Endodermal cell (in vitro differentiated cells): ENCODE results near the gene SEMA3D. TPM values are rescaled to one million over a fixed set of nuclear protein-coding genes. Genes with fewer than 3 reads are reported as not detected.

Experiments used
- DNase-seq: peaks from one replicate; pipeline ENCODE4 v3.0.0-alpha.2; 2017
- H3K27ac ChIP-seq: 2 replicates; pipeline ENCODE4 v1.5.1; 2013; ENCODE audit warnings: mild to moderate bottlenecking, low read depth, low read length, moderate library complexity
- H3K27me3 ChIP-seq: 2 replicates; pipeline ENCODE4 v1.6.1; 2013; ENCODE audit warnings: mild to moderate bottlenecking, low read length, moderate library complexity; ENCODE audit not compliant: insufficient read depth, control insufficient read depth, poor library complexity, severe bottlenecking
- H3K36me3 ChIP-seq: 2 replicates; pipeline ENCODE4 v1.7.0; 2013; ENCODE audit warnings: mild to moderate bottlenecking, low read length, moderate library complexity; ENCODE audit not compliant: control insufficient read depth, insufficient read depth
- H3K4me1 ChIP-seq: one replicate; pipeline ENCODE4 v1.7.0; 2013; ENCODE audit warnings: low read length; ENCODE audit not compliant: control insufficient read depth, insufficient read depth
- H3K4me3 ChIP-seq: 2 replicates; pipeline ENCODE4 v1.5.1; 2013; ENCODE audit warnings: mild to moderate bottlenecking, low read length, moderate library complexity
- H3K9ac ChIP-seq: 2 replicates; pipeline ENCODE4 v1.6.1; 2013; ENCODE audit warnings: mild to moderate bottlenecking, low read length, moderate library complexity; ENCODE audit not compliant: poor library complexity, severe bottlenecking; ENCODE audit errors: extremely low read depth
- H3K9me3 ChIP-seq: 2 replicates; pipeline ENCODE4 v1.6.1; 2013; ENCODE audit warnings: mild to moderate bottlenecking, low read length, moderate library complexity; ENCODE audit not compliant: control insufficient read depth
- H3K27ac Mint-ChIP-seq: 2 replicates; pipeline ENCODE4 v1.8.0; 2020; ENCODE audit warnings: mixed read lengths
- H3K27me3 Mint-ChIP-seq: 2 replicates; pipeline ENCODE4 v1.8.0; 2021; ENCODE audit warnings: mild to moderate bottlenecking, mixed read lengths; ENCODE audit not compliant: insufficient read depth
- H3K36me3 Mint-ChIP-seq: 2 replicates; pipeline ENCODE4 v1.8.0; 2020; ENCODE audit warnings: low read depth, mixed read lengths
- H3K4me1 Mint-ChIP-seq: 2 replicates; pipeline ENCODE4 v1.8.0; 2020; ENCODE audit warnings: mixed read lengths
- H3K4me3 Mint-ChIP-seq: 2 replicates; pipeline ENCODE4 v1.8.0; 2020; ENCODE audit warnings: mild to moderate bottlenecking, moderate library complexity, mixed read lengths
- H3K9me3 Mint-ChIP-seq: 2 replicates; pipeline ENCODE4 v1.8.0; 2020; ENCODE audit warnings: mild to moderate bottlenecking, mixed read lengths
- CTCF ChIP-seq: fragments of 200-600 bp; sonication (generic); conservative IDR thresholded peaks from 2 replicates; pipeline ENCODE4 v1.5.0; 2021; ENCODE audit warnings: antibody characterized with exemption, mild to moderate bottlenecking
- WGBS, 2 experiments: methylation state at CpG; one replicate each; pipeline versions ENCODE4 v1.1.5 to v1.1.7; 2013; ENCODE audit warnings: missing lambda C conversion rate in 2 of 2, mixed read lengths in 1 of 2; ENCODE audit not compliant: insufficient coverage in 1 of 2, insufficient read length in 1 of 2; 5-methylcytosine and 5-hydroxymethylcytosine counted together
- total RNA-seq, 2 donors: library from RNA; stranded (reverse); fragmentation: NEBNext Ultra II Directional in 1 of 2; extraction: Animal tissue kit (Norgen Biotek cat#: 25700) in 1 of 2; gene quantifications; 2 replicates in 1 of 2; 3 replicates in 1 of 2; pipeline ENCODE4 v1.2.1, GENCODE V29; 2021

SEMA3D gene
- total RNA-seq, 2 donors from 2014 or later: 6.5 to 13.9 TPM

- DNase-seq: no peak
- peaks cover 26% of the 10 kb centered on the region for H3K9me3 ChIP-seq
- Mint-ChIP-seq H3K4me1 (no peaks in the 10 kb centered on the region), H3K27ac (no peak overlapping the region), H3K27me3 (no peaks in the 10 kb centered on the region), H3K4me3 (no peak overlapping the region), H3K36me3 (peaks cover 7% of the 10 kb centered on the region), H3K9me3 (peaks cover 21% of the 10 kb centered on the region)
- H3K9ac ChIP-seq: no peak overlapping the region
- no peaks in the 10 kb centered on the region for H3K27me3 ChIP-seq
- no peak overlapping the region for H3K27ac ChIP-seq
- no peak overlapping the region for H3K4me3 ChIP-seq
- no peak for TF ChIP-seq CTCF
- H3K4me1 ChIP-seq: no peaks in the 10 kb centered on the region
- H3K36me3 ChIP-seq: no peaks in the 10 kb centered on the region
- 95 to 98% methylated on average over 5 of the region's 5 CpGs for WGBS, 2 experiments
These were observed 26.6 kb downstream of the SEMA3D start for GRCh38 chr7:85160223-85160622.

GRCh38 chr7:85159003-85159402 is 27.9 kb downstream of the SEMA3D start:
- H3K9me3 ChIP-seq: peaks cover 26% of the 10 kb centered on the region
- no peaks in the 10 kb centered on the region for H3K27me3 Mint-ChIP-seq
- 97 to 100% methylated on average over 1 of the region's 1 CpG for WGBS, 2 experiments
- no peaks in the 10 kb centered on the region for H3K4me1 Mint-ChIP-seq
- no peak overlapping the region for H3K27ac ChIP-seq
- H3K4me3 Mint-ChIP-seq: no peak overlapping the region
- no peaks in the 10 kb centered on the region for H3K36me3 ChIP-seq
- DNase-seq: no peak
- H3K36me3 Mint-ChIP-seq: peaks cover 7% of the 10 kb centered on the region
- no peak overlapping the region for H3K9ac ChIP-seq
- no peaks in the 10 kb centered on the region for H3K27me3 ChIP-seq
- no peak overlapping the region for H3K27ac Mint-ChIP-seq
- no peak for TF ChIP-seq CTCF
- peak overlapping the region; percentile 46 for H3K4me3 ChIP-seq
- H3K4me1 ChIP-seq: no peaks in the 10 kb centered on the region
- peaks cover 21% of the 10 kb centered on the region for H3K9me3 Mint-ChIP-seq

- Histone ChIP-seq H3K9ac (no peak overlapping the region), H3K4me3 (no peak overlapping the region), H3K36me3 (no peaks in the 10 kb centered on the region), H3K27ac (no peak overlapping the region), H3K27me3 (no peaks in the 10 kb centered on the region), H3K9me3 (peaks cover 26% of the 10 kb centered on the region), H3K4me1 (no peaks in the 10 kb centered on the region)
- Mint-ChIP-seq H3K27me3 (no peaks in the 10 kb centered on the region), H3K4me1 (no peaks in the 10 kb centered on the region), H3K4me3 (no peak overlapping the region), H3K36me3 (peaks cover 7% of the 10 kb centered on the region), H3K9me3 (peaks cover 21% of the 10 kb centered on the region), H3K27ac (no peak overlapping the region)
- TF ChIP-seq CTCF: no peak
- DNase-seq: no peak
- 100% methylated on average over 1 of the region's 1 CpG; no CpG with 5 or more reads in 1 of the 2 experiments for WGBS, 2 experiments
These were observed 30.1 kb downstream of the SEMA3D start for GRCh38 chr7:85156661-85157208.
